ENCODE results near the gene DNAH7. TPM values are rescaled to one million over a fixed set of nuclear protein-coding genes. Genes with fewer than 3 reads are reported as not detected.

The DNAH7 gene
- total and polyA plus RNA-seq, 2 of the 13 experiments (the other 11 are each of a cell fraction or from before 2014, with no cell fraction given), result 0.09 TPM; not detected in 1

- TF ChIP-seq ZNF530 (CRISPR knock-in tag; IDR thresholded peaks at IDR 0.05; ENCODE audit: low read depth) (no peak), ZNF841 (CRISPR knock-in tag; IDR thresholded peaks at IDR 0.05; ENCODE audit: borderline replicate concordance) (no peak), NR2F2 (IDR thresholded peaks at IDR 0.05; ENCODE audit: borderline replicate concordance, low read depth) (no peak), ZNF709 (CRISPR knock-in tag; IDR thresholded peaks at IDR 0.05) (no peak), ZNF280B (CRISPR knock-in tag; IDR thresholded peaks at IDR 0.05; ENCODE audit: borderline replicate concordance) (no peak), ZNF550 (CRISPR knock-in tag; IDR thresholded peaks at IDR 0.05; ENCODE audit: borderline replicate concordance) (no peak), CSRNP1 (CRISPR knock-in tag; IDR thresholded peaks at IDR 0.05) (no peak)
- TF ChIP-seq, protein P1, sequence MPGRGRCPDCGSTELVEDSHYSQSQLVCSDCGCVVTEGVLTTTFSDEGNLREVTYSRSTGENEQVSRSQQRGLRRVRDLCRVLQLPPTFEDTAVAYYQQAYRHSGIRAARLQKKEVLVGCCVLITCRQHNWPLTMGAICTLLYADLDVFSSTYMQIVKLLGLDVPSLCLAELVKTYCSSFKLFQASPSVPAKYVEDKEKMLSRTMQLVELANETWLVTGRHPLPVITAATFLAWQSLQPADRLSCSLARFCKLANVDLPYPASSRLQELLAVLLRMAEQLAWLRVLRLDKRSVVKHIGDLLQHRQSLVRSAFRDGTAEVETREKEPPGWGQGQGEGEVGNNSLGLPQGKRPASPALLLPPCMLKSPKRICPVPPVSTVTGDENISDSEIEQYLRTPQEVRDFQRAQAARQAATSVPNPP (CRISPR knock-in tag; IDR thresholded peaks at IDR 0.05), result no peak
These were observed 44.7 kb upstream of the DNAH7 start (continued) for GRCh38 chr2:196113061-196113974.

Data from HepG2 (cell line).